Measurements from ENCODE around the gene FAM47B.

DNA sequence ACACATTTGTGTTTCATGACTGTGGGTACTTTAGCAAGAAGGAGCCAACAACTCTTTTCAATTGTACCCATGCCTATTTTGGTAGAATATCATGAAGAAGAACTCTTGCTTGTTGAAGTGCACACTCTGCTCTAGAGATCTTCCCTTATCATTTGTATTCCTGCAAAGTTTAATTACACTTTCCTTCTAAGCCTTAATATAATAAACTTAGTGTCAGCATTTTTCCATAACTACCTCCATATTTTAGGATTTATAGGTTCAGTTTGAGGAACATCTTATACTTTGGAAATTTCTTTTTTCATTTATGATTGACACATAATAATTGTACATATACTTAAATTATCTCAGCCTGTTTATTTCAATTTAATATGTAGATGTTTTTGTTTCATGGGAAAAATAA lies 19.1 kb downstream of the FAM47B start:
- TF ChIP-seq, protein P1, sequence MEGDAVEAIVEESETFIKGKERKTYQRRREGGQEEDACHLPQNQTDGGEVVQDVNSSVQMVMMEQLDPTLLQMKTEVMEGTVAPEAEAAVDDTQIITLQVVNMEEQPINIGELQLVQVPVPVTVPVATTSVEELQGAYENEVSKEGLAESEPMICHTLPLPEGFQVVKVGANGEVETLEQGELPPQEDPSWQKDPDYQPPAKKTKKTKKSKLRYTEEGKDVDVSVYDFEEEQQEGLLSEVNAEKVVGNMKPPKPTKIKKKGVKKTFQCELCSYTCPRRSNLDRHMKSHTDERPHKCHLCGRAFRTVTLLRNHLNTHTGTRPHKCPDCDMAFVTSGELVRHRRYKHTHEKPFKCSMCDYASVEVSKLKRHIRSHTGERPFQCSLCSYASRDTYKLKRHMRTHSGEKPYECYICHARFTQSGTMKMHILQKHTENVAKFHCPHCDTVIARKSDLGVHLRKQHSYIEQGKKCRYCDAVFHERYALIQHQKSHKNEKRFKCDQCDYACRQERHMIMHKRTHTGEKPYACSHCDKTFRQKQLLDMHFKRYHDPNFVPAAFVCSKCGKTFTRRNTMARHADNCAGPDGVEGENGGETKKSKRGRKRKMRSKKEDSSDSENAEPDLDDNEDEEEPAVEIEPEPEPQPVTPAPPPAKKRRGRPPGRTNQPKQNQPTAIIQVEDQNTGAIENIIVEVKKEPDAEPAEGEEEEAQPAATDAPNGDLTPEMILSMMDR (IDR thresholded peaks at IDR 0.05; ENCODE audit: low read depth, low read length) = no peak
- TF ChIP-seq EZH2phosphoT487 (IDR thresholded peaks at IDR 0.05; ENCODE audit: low read depth) = no peak
